GM12865 (cell line): Measurements from ENCODE around the gene ABTB2.

Source experiments
- DNase-seq: peaks from one replicate; pipeline ENCODE4 v3.0.0; 2010; ENCODE audit warnings: low read depth
- H3K4me3 ChIP-seq: 2 replicates; pipeline ENCODE4 v1.5.1; 2011; ENCODE audit warnings: mild to moderate bottlenecking, low read depth, low read length, control low read depth
- CTCF ChIP-seq: IDR thresholded peaks from 2 replicates; pipeline ENCODE4 v1.5.1; 2011; ENCODE audit warnings: low read length, control low read depth, low read depth, inconsistent platforms; ENCODE audit not compliant: insufficient read depth; ENCODE audit errors: missing control alignments

ABTB2 gene

GRCh38 chr11:34261820-34262219, 96.0 kb downstream of the ABTB2 start:
- H3K4me3 ChIP-seq, result no peak overlapping the region
- DNase-seq, result no peak
- no peak for TF ChIP-seq CTCF

GRCh38 chr11:34261095-34261494, 96.7 kb downstream of the ABTB2 start:
- H3K4me3 ChIP-seq, result no peak overlapping the region
- no peak for TF ChIP-seq CTCF
- DNase-seq, result no peak

DNA sequence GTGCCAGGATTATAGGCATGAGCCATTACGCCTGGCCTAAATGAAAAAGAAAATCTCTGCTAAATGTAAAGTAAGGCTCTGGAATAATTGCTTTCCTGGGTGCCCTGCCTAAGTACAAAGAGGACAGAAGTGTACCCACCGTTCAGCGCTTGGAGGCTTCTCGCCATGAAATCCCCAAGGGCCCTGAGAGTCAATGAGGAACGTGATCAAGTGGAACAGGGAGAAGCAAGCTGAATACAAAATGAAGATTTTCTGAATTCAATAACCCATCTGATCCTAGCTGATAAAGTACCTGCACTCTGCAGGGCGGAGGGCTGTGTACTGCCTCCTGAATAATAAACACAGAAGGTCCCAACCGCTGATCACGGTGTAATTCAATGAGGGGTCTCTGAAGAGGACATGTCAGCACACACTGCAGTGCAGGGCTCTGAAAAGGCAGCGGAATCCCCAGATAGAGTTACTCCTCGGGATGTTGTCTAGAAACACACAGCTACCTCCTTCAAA, 97.7 kb downstream of the ABTB2 start:
- no peak for DNase-seq
- H3K4me3 ChIP-seq, result no peak overlapping the region
- TF ChIP-seq CTCF, result no peak

DNA sequence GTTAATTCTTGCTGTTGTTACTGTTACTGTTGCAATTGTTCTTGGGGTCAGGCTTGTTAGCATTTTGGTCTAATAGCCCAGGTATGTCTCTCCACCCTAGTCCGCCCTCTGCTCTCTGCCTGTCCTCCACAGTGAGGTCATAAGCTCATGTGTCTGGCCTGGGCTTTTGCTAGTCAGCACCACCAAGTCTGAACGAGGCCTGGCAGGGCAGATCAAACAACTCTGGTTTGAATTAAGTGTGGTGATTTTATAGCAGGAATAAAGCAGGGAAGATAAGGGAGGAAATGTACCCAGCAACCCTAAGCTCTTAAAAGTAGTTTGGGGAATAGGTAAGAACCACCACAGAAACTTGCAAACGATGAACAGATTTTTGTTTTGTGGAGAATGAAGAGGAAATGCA, 98.7 kb downstream of the ABTB2 start:
- TF ChIP-seq CTCF, result no peak
- no peak overlapping the region for H3K4me3 ChIP-seq
- DNase-seq, result no peak

DNA sequence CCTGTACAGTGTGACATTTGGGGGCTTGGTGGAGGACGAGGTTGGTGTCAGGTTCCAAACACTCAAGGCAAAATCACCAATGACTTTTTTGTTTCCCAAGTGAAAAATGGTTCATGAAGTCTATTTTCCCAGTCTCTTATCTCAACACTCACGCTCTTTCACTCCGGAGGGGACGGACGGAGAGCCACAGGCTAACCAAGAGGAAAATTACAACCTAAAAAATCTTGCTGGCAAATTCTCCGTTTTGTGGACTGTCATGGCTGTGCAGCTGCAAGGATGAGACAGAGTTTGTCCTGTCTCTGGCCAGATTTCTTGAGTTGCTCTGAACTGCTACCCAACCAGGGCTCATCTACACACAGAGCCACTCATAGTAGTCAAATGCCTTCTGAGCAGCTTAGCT, 101.2 kb downstream of the ABTB2 start:
- TF ChIP-seq CTCF, result no peak
- DNase-seq, result no peak
- H3K4me3 ChIP-seq, result no peak overlapping the region

- DNase-seq, result no peak
- no peak for TF ChIP-seq CTCF
- H3K4me3 ChIP-seq, result no peak overlapping the region
These were observed 101.7 kb downstream of the ABTB2 start for GRCh38 chr11:34256150-34256549.

DNA sequence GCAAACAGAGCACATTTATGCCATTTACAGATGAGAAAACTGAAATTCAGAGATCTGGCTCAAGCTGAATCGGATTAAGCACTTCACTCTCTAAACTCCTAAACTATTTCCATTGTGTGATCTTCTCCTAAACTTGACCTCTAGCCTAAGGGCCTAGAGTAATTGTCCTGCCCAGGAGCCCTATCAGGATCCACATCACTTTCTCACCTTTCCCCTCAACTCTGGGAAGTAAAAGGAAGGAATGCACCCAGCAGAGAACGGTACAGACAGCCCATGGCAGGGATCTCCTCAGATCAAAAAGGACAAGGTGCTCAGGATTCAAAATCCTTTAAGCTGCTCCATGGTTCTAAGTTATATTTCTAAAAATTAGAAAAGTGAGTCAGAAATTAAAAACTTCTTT, 102.7 kb downstream of the ABTB2 start:
- no peak overlapping the region for H3K4me3 ChIP-seq
- no peak for TF ChIP-seq CTCF
- no peak for DNase-seq
